GM12878 (cell line): ENCODE data around the gene MRTFA. TPM values are rescaled to one million over a fixed set of nuclear protein-coding genes. Genes with fewer than 3 reads are reported as not detected.

ENCODE experiments used
- ATAC-seq: fragments of 200-7000 bp; cut with Tn5 transposase; 3 replicates; pipeline ENCODE4 v1.9.1; 2020; ENCODE audit warnings: mild to moderate bottlenecking, moderate library complexity
- BruUV-seq: library from RNA; stranded (reverse); fragments of 400-500 nt; replicated peaks from 2 replicates; lab custom pipeline; 2021; lab: Mats Ljungman, UMichigan
- CTCF ChIA-PET: fragments of 300-600 bp; sonication (Branson Sonifier 250); formaldehyde crosslinking; extraction: SDS; loops from one replicate; lab custom pipeline; 2021; ENCODE audit warnings: inconsistent platforms; lab: Yijun Ruan, JAX
- POLR2A ChIA-PET: fragments of 350-600 bp; formaldehyde crosslinking; extraction: SDS; loops from one replicate; lab custom pipeline; 2021; ENCODE audit warnings: inconsistent platforms; lab: Charles Lee
- RAD21 ChIA-PET: fragments of 300-600 bp; sonication (Branson Sonifier 250); formaldehyde crosslinking; loops from one replicate; lab custom pipeline; 2023; ENCODE audit warnings: antibody characterized with exemption; ENCODE audit not compliant: unreplicated experiment; lab: Charles Lee
- SMC1A ChIA-PET: fragments of 300-600 bp; sonication (Branson Sonifier 250); formaldehyde crosslinking; loops from one replicate; lab custom pipeline; 2023; ENCODE audit not compliant: unreplicated experiment, uncharacterized antibody; lab: Charles Lee
- DNase-seq: peaks from one replicate; pipeline ENCODE4 v3.0.0-alpha.2; 2011; ENCODE audit warnings: low read depth, low spot score
- FAIRE-seq: peaks from 3 replicates; lab custom pipeline; 2011; peaks lifted over from hg19 to GRCh38; lab: Jason Lieb, UNC
- H2AFZ ChIP-seq: 2 replicates; pipeline ENCODE4 v1.6.0; 2011; ENCODE audit warnings: low read depth, low read length, control low read depth; ENCODE audit not compliant: control insufficient read depth
- H3K27ac ChIP-seq: 2 replicates; pipeline ENCODE4 v1.5.1; 2011; ENCODE audit warnings: control low read depth; ENCODE audit not compliant: control insufficient read depth, insufficient read depth
- H3K27me3 ChIP-seq, 2 experiments: replicated peaks in 1 of 2; 2 replicates each; pipeline versions ENCODE4 v1.6.0 to v1.6.1; 2011; ENCODE audit warnings: low read length in 1 of 2; ENCODE audit not compliant: control insufficient read depth in 2 of 2, insufficient read depth in 2 of 2
- H3K36me3 ChIP-seq, 2 experiments: 2 replicates each; pipeline ENCODE4 v1.5.1; 2011; ENCODE audit warnings: low read length in 1 of 2; ENCODE audit not compliant: control insufficient read depth in 2 of 2, insufficient read depth in 2 of 2
- H3K4me1 ChIP-seq: 2 replicates; pipeline ENCODE4 v1.6.1; 2011; ENCODE audit warnings: mild to moderate bottlenecking, low read length, moderate library complexity, mixed read lengths; ENCODE audit not compliant: control insufficient read depth, insufficient read depth
- H3K4me2 ChIP-seq: 2 replicates; pipeline ENCODE4 v1.6.0; 2011; ENCODE audit warnings: control low read depth; ENCODE audit not compliant: control insufficient read depth, insufficient read depth
- H3K4me3 ChIP-seq: fragments of 200-600 bp; sonication (generic); 2 replicates; pipeline ENCODE4 v1.5.1; 2016
- H3K79me2 ChIP-seq: 2 replicates; pipeline ENCODE4 v1.6.0; 2011; ENCODE audit warnings: low read length; ENCODE audit not compliant: control insufficient read depth, insufficient read depth
- H3K9ac ChIP-seq: 2 replicates; pipeline ENCODE4 v1.8.0; 2011; ENCODE audit warnings: low read length, control low read depth, mixed read lengths; ENCODE audit not compliant: control insufficient read depth, insufficient read depth
- H3K9me3 ChIP-seq: replicated peaks from 3 replicates; pipeline ENCODE4 v1.5.1; 2011; ENCODE audit warnings: mild to moderate bottlenecking, low read length; ENCODE audit not compliant: control insufficient read depth, insufficient read depth
- H4K20me1 ChIP-seq: 2 replicates; pipeline ENCODE4 v1.6.0; 2011; ENCODE audit not compliant: control insufficient read depth, insufficient read depth
- ASH2L ChIP-seq: fragments of 300-600, 200-600 bp; sonication (generic); IDR thresholded peaks from 2 replicates; pipeline ENCODE4 v1.6.1; 2017; ENCODE audit warnings: low read depth, mild to moderate bottlenecking, borderline replicate concordance
- EED ChIP-seq: sonication (generic); IDR thresholded peaks from 2 replicates; pipeline ENCODE4 v1.6.1; 2016; ENCODE audit warnings: antibody characterized with exemption, low read depth
- IRF4 ChIP-seq: IDR thresholded peaks from 2 replicates; pipeline ENCODE4 v1.6.1; 2011; ENCODE audit warnings: low read depth, low read length
- KDM1A ChIP-seq: fragments of 200-600 bp; sonication (generic); IDR thresholded peaks from 2 replicates; pipeline ENCODE4 v1.6.1; 2016; ENCODE audit warnings: borderline replicate concordance
- NFYB ChIP-seq: IDR thresholded peaks from 2 replicates; pipeline ENCODE4 v1.6.1; 2011; ENCODE audit warnings: low read depth, mild to moderate bottlenecking, low read length, improper control_type of control experiment, moderate library complexity; ENCODE audit not compliant: insufficient read depth
- PML ChIP-seq: IDR thresholded peaks from 2 replicates; pipeline ENCODE4 v1.6.1; 2012; ENCODE audit warnings: low read length, inconsistent platforms
- ZBED1 ChIP-seq: IDR thresholded peaks from 2 replicates; pipeline ENCODE4 v1.6.1; 2016; ENCODE audit warnings: borderline replicate concordance
- WGBS: methylation state at CpG from one replicate; pipeline ENCODE4 v1.1.6; 2016; ENCODE audit warnings: low lambda C conversion rate; ENCODE audit not compliant: insufficient replicate concordance, insufficient coverage; ENCODE audit errors: missing lambda C conversion rate; 5-methylcytosine and 5-hydroxymethylcytosine counted together
- in situ Hi-C: fragments of 300-500 bp; cut with MboI; formaldehyde crosslinking; loops from 9 replicates; pipeline ENCODE4 v1.14.3; 2018; ENCODE audit warnings: mixed read lengths
- intact Hi-C: fragments of 100-400 bp; cut with micrococcal nuclease; formaldehyde crosslinking; loops from one replicate; pipeline ENCODE4 v1.14.2; 2022; ENCODE audit not compliant: unreplicated experiment
- polyA plus RNA-seq, 11 experiments: library from polyadenylated mRNA; depleted of rRNA in 4 of 11; unstranded in 6 of 11; stranded (reverse) in 5 of 11; fragments of >200 nt; fragmentation: Nextera tagmentation in 4 of 11; fragmentation: Illumina TruSeq in 1 of 11; extraction: Ambion mirVana in 4 of 11; extraction: Trizol in 1 of 11; gene quantifications; 1 replicate in 1 of 11; 2 replicates in 10 of 11; pipeline versions ENCODE4 v1.2.1 to v1.2.3, GENCODE V29; 2011 to 2016; ENCODE audit warnings: inconsistent platforms in 2 of 11, missing spikeins in 2 of 11, low read depth in 1 of 11
- total RNA-seq, 4 experiments: library from RNA; depleted of rRNA in 3 of 4; stranded (reverse); fragments of >200 nt in 3 of 4; fragmentation: Illumina TruSeq in 1 of 4; extraction: Trizol in 1 of 4; gene quantifications; 2 replicates each; pipeline versions ENCODE4 v1.2.1 to v1.2.3, GENCODE V29; 2013 to 2021
- TF ChIP-seq, protein P1 (sequence below): IDR thresholded peaks from 2 replicates; pipeline ENCODE4 v1.6.1; 2012; ENCODE audit warnings: low read depth, low read length, improper control_type of control experiment
- TF ChIP-seq, protein P2 (sequence below): fragments of 450-650 bp; formaldehyde crosslinking; IDR thresholded peaks from 2 replicates; pipeline ENCODE4 v1.4.0; 2022; ENCODE audit warnings: mild to moderate bottlenecking, moderate library complexity
- TF ChIP-seq, protein P3 (sequence below): fragments of 450-650 bp; IDR thresholded peaks from 2 replicates; pipeline ENCODE4 v1.6.1; 2017; ENCODE audit warnings: borderline replicate concordance
- TF ChIP-seq, protein P4 (sequence below): IDR thresholded peaks from 2 replicates; pipeline ENCODE4 v1.6.1; 2012; ENCODE audit warnings: improper control_type of control experiment, low read depth, low read length; ENCODE audit not compliant: insufficient replicate concordance

MRTFA gene
- total and polyA plus RNA-seq, 10 of the 15 experiments (the other 5 are each of a cell fraction or from before 2014, with no cell fraction given): 2.0 to 63.9 (median 17.9) TPM

DNA sequence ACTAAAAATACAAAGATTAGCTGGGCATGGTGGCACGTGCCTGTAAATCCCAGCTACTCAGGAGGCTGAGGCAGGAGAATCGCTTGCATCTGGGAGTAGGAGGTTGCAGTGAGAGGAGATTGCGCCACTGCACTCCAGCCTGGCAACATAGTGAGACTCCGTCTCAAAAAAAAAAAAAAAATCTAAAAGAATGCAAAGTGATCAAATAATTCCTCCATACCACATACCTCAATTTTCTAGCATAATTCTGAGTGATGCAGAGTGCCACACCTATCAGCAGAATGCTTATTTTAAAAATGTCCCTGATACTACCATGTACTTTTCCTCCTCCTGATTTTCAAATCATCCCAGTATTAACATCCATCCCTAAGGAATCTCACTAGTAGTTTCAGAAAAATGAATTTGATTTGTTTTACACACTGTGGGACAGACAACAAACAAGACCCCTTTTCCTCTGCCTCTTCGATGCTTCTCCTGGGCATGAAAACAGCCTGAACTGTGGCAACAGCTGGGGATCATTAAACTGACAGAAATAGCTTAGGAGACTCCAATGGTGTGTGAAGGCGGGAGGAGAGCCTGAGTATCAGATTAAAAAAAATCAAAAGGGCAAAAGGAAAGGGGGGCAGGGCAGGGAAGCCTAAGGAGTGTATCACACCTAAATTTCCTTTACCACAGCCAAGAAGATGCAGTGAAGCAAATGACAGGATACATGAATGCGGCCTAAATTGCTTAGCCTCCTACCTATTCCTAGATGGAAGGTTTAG lies 151.4 kb downstream of the MRTFA start:
- H3K27me3 ChIP-seq: no peaks in the 10 kb centered on the region
- SMC1A ChIA-PET: interaction anchor here (1.7 to 4.0 kb wide), 3 partner anchors 48 to 162 kb away, joined by 11 to 58 read pairs (median 28); no protein-coding TSS in a partner anchor
- intact Hi-C loops: no loop called here
- TF ChIP-seq, protein P1, sequence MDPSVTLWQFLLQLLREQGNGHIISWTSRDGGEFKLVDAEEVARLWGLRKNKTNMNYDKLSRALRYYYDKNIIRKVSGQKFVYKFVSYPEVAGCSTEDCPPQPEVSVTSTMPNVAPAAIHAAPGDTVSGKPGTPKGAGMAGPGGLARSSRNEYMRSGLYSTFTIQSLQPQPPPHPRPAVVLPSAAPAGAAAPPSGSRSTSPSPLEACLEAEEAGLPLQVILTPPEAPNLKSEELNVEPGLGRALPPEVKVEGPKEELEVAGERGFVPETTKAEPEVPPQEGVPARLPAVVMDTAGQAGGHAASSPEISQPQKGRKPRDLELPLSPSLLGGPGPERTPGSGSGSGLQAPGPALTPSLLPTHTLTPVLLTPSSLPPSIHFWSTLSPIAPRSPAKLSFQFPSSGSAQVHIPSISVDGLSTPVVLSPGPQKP: no peak
- TF ChIP-seq EED: no peak
- TF ChIP-seq ZBED1: no peak
- TF ChIP-seq, protein P2, sequence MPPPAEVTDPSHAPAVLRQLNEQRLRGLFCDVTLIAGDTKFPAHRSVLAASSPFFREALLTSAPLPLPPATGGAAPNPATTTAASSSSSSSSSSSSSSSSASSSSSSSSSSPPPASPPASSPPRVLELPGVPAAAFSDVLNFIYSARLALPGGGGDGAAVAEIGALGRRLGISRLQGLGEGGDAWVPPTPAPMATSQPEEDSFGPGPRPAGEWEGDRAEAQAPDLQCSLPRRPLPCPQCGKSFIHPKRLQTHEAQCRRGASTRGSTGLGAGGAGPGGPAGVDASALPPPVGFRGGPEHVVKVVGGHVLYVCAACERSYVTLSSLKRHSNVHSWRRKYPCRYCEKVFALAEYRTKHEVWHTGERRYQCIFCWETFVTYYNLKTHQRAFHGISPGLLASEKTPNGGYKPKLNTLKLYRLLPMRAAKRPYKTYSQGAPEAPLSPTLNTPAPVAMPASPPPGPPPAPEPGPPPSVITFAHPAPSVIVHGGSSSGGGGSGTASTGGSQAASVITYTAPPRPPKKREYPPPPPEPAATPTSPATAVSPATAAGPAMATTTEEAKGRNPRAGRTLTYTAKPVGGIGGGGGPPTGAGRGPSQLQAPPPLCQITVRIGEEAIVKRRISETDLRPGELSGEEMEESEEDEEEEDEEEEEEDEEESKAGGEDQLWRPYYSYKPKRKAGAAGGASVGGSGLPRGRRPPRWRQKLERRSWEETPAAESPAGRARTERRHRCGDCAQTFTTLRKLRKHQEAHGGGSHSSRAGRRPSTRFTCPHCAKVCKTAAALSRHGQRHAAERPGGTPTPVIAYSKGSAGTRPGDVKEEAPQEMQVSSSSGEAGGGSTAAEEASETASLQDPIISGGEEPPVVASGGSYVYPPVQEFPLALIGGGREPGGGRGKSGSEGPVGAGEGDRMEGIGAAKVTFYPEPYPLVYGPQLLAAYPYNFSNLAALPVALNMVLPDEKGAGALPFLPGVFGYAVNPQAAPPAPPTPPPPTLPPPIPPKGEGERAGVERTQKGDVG (CRISPR knock-in tag): no peak
- TF ChIP-seq NFYB: no peak
- TF ChIP-seq, protein P3, sequence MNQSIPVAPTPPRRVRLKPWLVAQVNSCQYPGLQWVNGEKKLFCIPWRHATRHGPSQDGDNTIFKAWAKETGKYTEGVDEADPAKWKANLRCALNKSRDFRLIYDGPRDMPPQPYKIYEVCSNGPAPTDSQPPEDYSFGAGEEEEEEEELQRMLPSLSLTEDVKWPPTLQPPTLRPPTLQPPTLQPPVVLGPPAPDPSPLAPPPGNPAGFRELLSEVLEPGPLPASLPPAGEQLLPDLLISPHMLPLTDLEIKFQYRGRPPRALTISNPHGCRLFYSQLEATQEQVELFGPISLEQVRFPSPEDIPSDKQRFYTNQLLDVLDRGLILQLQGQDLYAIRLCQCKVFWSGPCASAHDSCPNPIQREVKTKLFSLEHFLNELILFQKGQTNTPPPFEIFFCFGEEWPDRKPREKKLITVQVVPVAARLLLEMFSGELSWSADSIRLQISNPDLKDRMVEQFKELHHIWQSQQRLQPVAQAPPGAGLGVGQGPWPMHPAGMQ: no peak
- TF ChIP-seq, protein P4, sequence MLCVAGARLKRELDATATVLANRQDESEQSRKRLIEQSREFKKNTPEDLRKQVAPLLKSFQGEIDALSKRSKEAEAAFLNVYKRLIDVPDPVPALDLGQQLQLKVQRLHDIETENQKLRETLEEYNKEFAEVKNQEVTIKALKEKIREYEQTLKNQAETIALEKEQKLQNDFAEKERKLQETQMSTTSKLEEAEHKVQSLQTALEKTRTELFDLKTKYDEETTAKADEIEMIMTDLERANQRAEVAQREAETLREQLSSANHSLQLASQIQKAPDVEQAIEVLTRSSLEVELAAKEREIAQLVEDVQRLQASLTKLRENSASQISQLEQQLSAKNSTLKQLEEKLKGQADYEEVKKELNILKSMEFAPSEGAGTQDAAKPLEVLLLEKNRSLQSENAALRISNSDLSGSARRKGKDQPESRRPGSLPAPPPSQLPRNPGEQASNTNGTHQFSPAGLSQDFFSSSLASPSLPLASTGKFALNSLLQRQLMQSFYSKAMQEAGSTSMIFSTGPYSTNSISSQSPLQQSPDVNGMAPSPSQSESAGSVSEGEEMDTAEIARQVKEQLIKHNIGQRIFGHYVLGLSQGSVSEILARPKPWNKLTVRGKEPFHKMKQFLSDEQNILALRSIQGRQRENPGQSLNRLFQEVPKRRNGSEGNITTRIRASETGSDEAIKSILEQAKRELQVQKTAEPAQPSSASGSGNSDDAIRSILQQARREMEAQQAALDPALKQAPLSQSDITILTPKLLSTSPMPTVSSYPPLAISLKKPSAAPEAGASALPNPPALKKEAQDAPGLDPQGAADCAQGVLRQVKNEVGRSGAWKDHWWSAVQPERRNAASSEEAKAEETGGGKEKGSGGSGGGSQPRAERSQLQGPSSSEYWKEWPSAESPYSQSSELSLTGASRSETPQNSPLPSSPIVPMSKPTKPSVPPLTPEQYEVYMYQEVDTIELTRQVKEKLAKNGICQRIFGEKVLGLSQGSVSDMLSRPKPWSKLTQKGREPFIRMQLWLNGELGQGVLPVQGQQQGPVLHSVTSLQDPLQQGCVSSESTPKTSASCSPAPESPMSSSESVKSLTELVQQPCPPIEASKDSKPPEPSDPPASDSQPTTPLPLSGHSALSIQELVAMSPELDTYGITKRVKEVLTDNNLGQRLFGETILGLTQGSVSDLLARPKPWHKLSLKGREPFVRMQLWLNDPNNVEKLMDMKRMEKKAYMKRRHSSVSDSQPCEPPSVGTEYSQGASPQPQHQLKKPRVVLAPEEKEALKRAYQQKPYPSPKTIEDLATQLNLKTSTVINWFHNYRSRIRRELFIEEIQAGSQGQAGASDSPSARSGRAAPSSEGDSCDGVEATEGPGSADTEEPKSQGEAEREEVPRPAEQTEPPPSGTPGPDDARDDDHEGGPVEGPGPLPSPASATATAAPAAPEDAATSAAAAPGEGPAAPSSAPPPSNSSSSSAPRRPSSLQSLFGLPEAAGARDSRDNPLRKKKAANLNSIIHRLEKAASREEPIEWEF: no peak
- TF ChIP-seq IRF4: no peak
- no peak for TF ChIP-seq KDM1A
- no peak for TF ChIP-seq ASH2L
- TF ChIP-seq PML: no peak

More for the DNA sequence above, 151.4 kb downstream of the MRTFA start:
- no peak for ATAC-seq
- Histone ChIP-seq H3K9ac (no peak overlapping the region), H4K20me1 (no peaks in the 10 kb centered on the region), H3K27ac (no peak overlapping the region), H3K4me1 (no peaks in the 10 kb centered on the region), H3K79me2 (peaks cover 21% of the 10 kb centered on the region), H3K4me2 (no peak overlapping the region), H3K4me3 (no peak overlapping the region), H3K36me3 (peaks cover 2 to 15% of the 10 kb centered on the region in 2 experiments; a peak in 3 of 4 replicates), H3K9me3 (no peaks in the 10 kb centered on the region), H2AFZ (no peak overlapping the region)
- RAD21 ChIA-PET: interaction anchor here (1.3 to 2.5 kb wide), 3 partner anchors 48 to 98 kb away, joined by 3 to 17 read pairs (median 4); no protein-coding TSS in a partner anchor
- no TSS peak for BruUV-seq
- POLR2A ChIA-PET: interaction anchor here (1.4 kb wide), 1 partner anchor 48 kb away, joined by 11 read pairs; no protein-coding TSS in a partner anchor
- CTCF ChIA-PET: interaction anchor here (0.8 to 11.5 kb wide), 5 partner anchors 20 to 161 kb away, joined by 3 to 202 read pairs (median 34); no protein-coding TSS in a partner anchor
- no peak for FAIRE-seq
- DNase-seq: no peak
- WGBS: 90% methylated on average over 7 of the region's 7 CpGs
- in situ Hi-C loops: no loop called here
